ENCODE measurements around the gene CD19. TPM values are rescaled to one million over a fixed set of nuclear protein-coding genes. Genes with fewer than 3 reads are reported as not detected.
"Not testable (repeated sequence)": the region's sequence is repeated elsewhere in the genome, so short reads cannot be mapped to it uniquely, and the experiment has no call there.

CD19 gene
- total RNA-seq, 2 experiments from 2014 or later, result 131 to 139 TPM

DNA sequence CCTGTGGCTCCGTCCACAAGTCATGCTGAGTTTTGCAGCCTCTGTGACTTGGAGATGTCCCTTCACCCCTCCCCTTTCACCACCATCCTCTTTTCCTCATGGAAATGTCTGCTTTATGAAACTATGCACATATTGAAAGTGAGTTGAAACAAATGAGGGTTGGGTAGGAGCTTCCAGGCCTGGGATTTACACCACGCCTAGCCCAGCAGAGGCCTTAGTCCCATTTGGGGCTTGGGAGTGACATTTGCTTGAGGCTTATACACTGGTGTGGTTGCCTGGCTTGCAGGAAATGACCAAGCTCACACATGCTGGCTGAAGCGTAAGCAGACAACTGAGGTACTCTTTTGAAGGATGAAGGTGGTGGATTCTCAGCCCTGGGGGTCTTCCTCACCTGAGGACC lies 32.3 kb downstream of the CD19 start:
- ChIA-PET CTCF (ENCODE audit: unreplicated experiment) (no interaction called here), POLR2A (no interaction called here)
- peaks cover 59% of the 10 kb centered on the region for H3K36me3 ChIP-seq (ENCODE audit: insufficient read depth, low read length)
- H2AFZ ChIP-seq (ENCODE audit: low read length), result no peak overlapping the region
- H3K4me2 ChIP-seq (ENCODE audit: low read length), result no peak overlapping the region
- no peak for DNase-seq (ENCODE audit: low spot score)
- intact Hi-C loops (cut with micrococcal nuclease; ENCODE audit: unreplicated experiment), result no loop called here
- H3K4me1 ChIP-seq (ENCODE audit: insufficient read depth, low read length, poor library complexity, severe bottlenecking), result no peaks in the 10 kb centered on the region
- no peak overlapping the region for H3K4me3 ChIP-seq (ENCODE audit: low read depth, low read length, poor library complexity, severe bottlenecking)
- no peaks in the 10 kb centered on the region for H3K79me2 ChIP-seq (ENCODE audit: insufficient read depth, low read depth, low read length)
- TSS peak; percentile 59 for BruUV-seq (replicated peaks)
- H4K20me1 ChIP-seq (ENCODE audit: insufficient read depth, low read length), result no peaks in the 10 kb centered on the region; the same call in 1 of the 2 replicates
- no peak overlapping the region for H3K27ac ChIP-seq (ENCODE audit: low read depth, low read length, poor library complexity, severe bottlenecking)
- TF ChIP-seq EZH2phosphoT487 (IDR thresholded peaks at IDR 0.05; ENCODE audit: borderline replicate concordance, low read depth, low read length), result no peak
- H3K9me2 ChIP-seq (ENCODE audit: insufficient read depth, low read length), result no peaks in the 10 kb centered on the region
- no peaks in the 10 kb centered on the region for H3K9me3 ChIP-seq (ENCODE audit: low read length)

DNA sequence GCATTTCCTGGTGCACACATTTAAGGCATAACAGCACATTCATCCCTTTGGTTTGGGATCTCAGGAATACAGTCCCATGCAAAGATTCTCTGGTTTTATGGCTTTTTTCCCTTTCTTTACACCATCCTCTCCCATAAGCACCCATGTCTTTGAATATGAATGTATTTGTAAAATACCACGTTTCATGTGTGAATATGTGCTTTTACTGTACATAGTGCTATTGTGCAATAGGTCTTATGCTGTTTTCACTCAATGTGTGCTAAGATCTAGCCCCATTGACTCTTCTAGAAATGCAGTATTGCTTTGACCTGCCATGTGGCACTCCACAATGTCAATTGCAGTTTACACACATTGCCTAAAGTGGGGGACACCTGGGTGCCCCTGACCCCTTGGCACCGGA lies 32.7 kb downstream of the CD19 start:
- CTCF ChIA-PET (ENCODE audit: unreplicated experiment), result no interaction called here
- H3K4me2 ChIP-seq (ENCODE audit: low read length), result no peak overlapping the region
- intact Hi-C loops (cut with micrococcal nuclease; ENCODE audit: unreplicated experiment), result no loop called here
- no peak overlapping the region for H3K4me3 ChIP-seq (ENCODE audit: low read depth, low read length, poor library complexity, severe bottlenecking)
- TF ChIP-seq EZH2phosphoT487 (IDR thresholded peaks at IDR 0.05; ENCODE audit: borderline replicate concordance, low read depth, low read length), result no peak
- TF ChIP-seq CTCF (conservative IDR thresholded peaks at IDR 0.05; ENCODE audit: low read length), result no peak
- DNase-seq (ENCODE audit: low spot score), result no peak
- H3K36me3 ChIP-seq (ENCODE audit: insufficient read depth, low read length), result peaks cover 55% of the 10 kb centered on the region
- H3K27ac ChIP-seq (ENCODE audit: low read depth, low read length, poor library complexity, severe bottlenecking), result no peak overlapping the region
- no peaks in the 10 kb centered on the region for H3K4me1 ChIP-seq (ENCODE audit: insufficient read depth, low read length, poor library complexity, severe bottlenecking)
- BruUV-seq (replicated peaks), result no TSS peak
- H3K79me2 ChIP-seq (ENCODE audit: insufficient read depth, low read depth, low read length), result no peaks in the 10 kb centered on the region
- H4K20me1 ChIP-seq (ENCODE audit: insufficient read depth, low read length), result no peaks in the 10 kb centered on the region; the same call in 1 of the 2 replicates
- H3K9me2 ChIP-seq (ENCODE audit: insufficient read depth, low read length), result no peaks in the 10 kb centered on the region
- H3K9me3 ChIP-seq (ENCODE audit: low read length), result no peaks in the 10 kb centered on the region
- POLR2A ChIA-PET, result no interaction called here
- no peak overlapping the region for H2AFZ ChIP-seq (ENCODE audit: low read length)

DNA sequence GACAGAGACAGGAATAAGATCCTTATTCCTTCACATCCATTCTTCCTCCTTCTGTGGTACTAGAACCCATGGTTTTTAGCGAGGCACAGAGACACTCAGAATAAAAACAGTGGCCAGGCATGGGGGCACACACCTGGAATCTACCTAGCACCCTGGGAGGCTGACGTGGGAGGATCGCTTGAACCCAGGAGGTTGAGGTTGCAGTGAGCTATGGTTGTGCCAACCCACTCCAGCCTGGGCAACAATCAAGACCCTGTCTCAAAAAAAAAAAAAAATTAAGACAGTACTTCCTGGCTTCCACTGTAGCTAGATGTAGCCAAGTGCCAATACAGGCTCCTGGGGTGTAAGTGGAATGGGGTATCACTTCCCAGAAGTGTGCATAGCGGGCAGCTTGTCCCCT lies 35.4 kb downstream of the CD19 start:
- intact Hi-C loops (cut with micrococcal nuclease; ENCODE audit: unreplicated experiment), result no loop called here
- ChIA-PET CTCF (ENCODE audit: unreplicated experiment) (no interaction called here), POLR2A (interaction anchor here (1.0 kb wide), 1 partner anchor 43 kb away, joined by 3 read pairs; no protein-coding TSS in a partner anchor)
- Histone ChIP-seq H3K4me1 (ENCODE audit: insufficient read depth, low read length, poor library complexity, severe bottlenecking) (no peaks in the 10 kb centered on the region), H3K4me3 (ENCODE audit: low read depth, low read length, poor library complexity, severe bottlenecking) (no peak overlapping the region), H3K9me2 (ENCODE audit: insufficient read depth, low read length) (no peaks in the 10 kb centered on the region), H2AFZ (ENCODE audit: low read length) (no peak overlapping the region), H3K27ac (ENCODE audit: low read depth, low read length, poor library complexity, severe bottlenecking) (no peak overlapping the region), H3K9me3 (ENCODE audit: low read length) (no peaks in the 10 kb centered on the region), H4K20me1 (ENCODE audit: insufficient read depth, low read length) (no peaks in the 10 kb centered on the region; the same call in 1 of the 2 replicates), H3K79me2 (ENCODE audit: insufficient read depth, low read depth, low read length) (no peaks in the 10 kb centered on the region), H3K4me2 (ENCODE audit: low read length) (no peak overlapping the region), H3K36me3 (ENCODE audit: insufficient read depth, low read length) (peaks cover 33% of the 10 kb centered on the region)
- TF ChIP-seq CTCF (conservative IDR thresholded peaks at IDR 0.05; ENCODE audit: low read length), result no peak
- no peak for TF ChIP-seq EZH2phosphoT487 (IDR thresholded peaks at IDR 0.05; ENCODE audit: borderline replicate concordance, low read depth, low read length)
- BruUV-seq (replicated peaks), result no TSS peak
- no peak for DNase-seq (ENCODE audit: low spot score)

GRCh38 chr16:28969696-28970095 lies 37.9 kb downstream of the CD19 start:
- CTCF ChIA-PET (ENCODE audit: unreplicated experiment), result interaction anchor here (0.6 kb wide), 1 partner anchor 1147 kb away, joined by 3 read pairs; no protein-coding TSS in a partner anchor
- H4K20me1 ChIP-seq (ENCODE audit: insufficient read depth, low read length); POLR2A ChIA-PET; H3K79me2 ChIP-seq (ENCODE audit: insufficient read depth, low read depth, low read length); H3K9me3 ChIP-seq (ENCODE audit: low read length); H3K4me1 ChIP-seq (ENCODE audit: insufficient read depth, low read length, poor library complexity, severe bottlenecking); BruUV-seq (replicated peaks); H3K36me3 ChIP-seq (ENCODE audit: insufficient read depth, low read length); H2AFZ ChIP-seq (ENCODE audit: low read length); H3K4me3 ChIP-seq (ENCODE audit: low read depth, low read length, poor library complexity, severe bottlenecking); H3K9me2 ChIP-seq (ENCODE audit: insufficient read depth, low read length); intact Hi-C loops (cut with micrococcal nuclease; ENCODE audit: unreplicated experiment); H3K27ac ChIP-seq (ENCODE audit: low read depth, low read length, poor library complexity, severe bottlenecking); H3K4me2 ChIP-seq (ENCODE audit: low read length); DNase-seq (ENCODE audit: low spot score): not testable (repeated sequence)
